Measurements from ENCODE around the gene PPP6R2.

The PPP6R2 gene

GRCh38 chr22:50443197-50443596 lies 100.1 kb downstream of the PPP6R2 start:
- TF ChIP-seq CTCF (IDR thresholded peaks at IDR 0.05; ENCODE audit: low read depth, low read length, missing control alignments), result no peak
- H3K4me3 ChIP-seq (ENCODE audit: low read depth, low read length), result no peak overlapping the region
- DNase-seq, result no peak
- H3K27me3 ChIP-seq (replicated peaks), result no peaks in the 10 kb centered on the region
- H3K36me3 ChIP-seq (replicated peaks), result peaks cover 51% of the 10 kb centered on the region
- in situ Hi-C loops (cut with HindIII; ENCODE audit: low pct_ligation_motif_present, low sequenced_read_pairs), result no loop called here
- H3K27ac ChIP-seq, result no peak overlapping the region

GRCh38 chr22:50443801-50444625 lies 100.9 kb downstream of the PPP6R2 start:
- in situ Hi-C loops (cut with HindIII; ENCODE audit: low pct_ligation_motif_present, low sequenced_read_pairs), result no loop called here
- H3K27me3 ChIP-seq (replicated peaks), result no peaks in the 10 kb centered on the region
- H3K4me3 ChIP-seq (ENCODE audit: low read depth, low read length), result no peak overlapping the region
- peaks cover 51% of the 10 kb centered on the region for H3K36me3 ChIP-seq (replicated peaks)
- no peak overlapping the region for H3K27ac ChIP-seq
- DNase-seq, result no peak
- TF ChIP-seq CTCF (IDR thresholded peaks at IDR 0.05; ENCODE audit: low read depth, low read length, missing control alignments), result no peak

- Histone ChIP-seq H3K4me3 (ENCODE audit: low read depth, low read length) (no peak overlapping the region), H3K27ac (no peak overlapping the region), H3K27me3 (replicated peaks) (no peaks in the 10 kb centered on the region), H3K36me3 (replicated peaks) (peaks cover 49% of the 10 kb centered on the region)
- DNase-seq, result peak; percentile 52
- in situ Hi-C loops (cut with HindIII; ENCODE audit: low pct_ligation_motif_present, low sequenced_read_pairs), result no loop called here
- no peak for TF ChIP-seq CTCF (IDR thresholded peaks at IDR 0.05; ENCODE audit: low read depth, low read length, missing control alignments)
These were observed 101.5 kb downstream of the PPP6R2 start for GRCh38 chr22:50444663-50445062.

GRCh38 chr22:50445071-50445879 lies 102.1 kb downstream of the PPP6R2 start:
- Histone ChIP-seq H3K36me3 (replicated peaks) (peaks cover 51% of the 10 kb centered on the region), H3K27me3 (replicated peaks) (no peaks in the 10 kb centered on the region), H3K4me3 (ENCODE audit: low read depth, low read length) (no peak overlapping the region), H3K27ac (no peak overlapping the region)
- no peak for TF ChIP-seq CTCF (IDR thresholded peaks at IDR 0.05; ENCODE audit: low read depth, low read length, missing control alignments)
- DNase-seq, result no peak
- in situ Hi-C loops (cut with HindIII; ENCODE audit: low pct_ligation_motif_present, low sequenced_read_pairs), result no loop called here

GRCh38 chr22:50445880-50446707 lies 103.0 kb downstream of the PPP6R2 start:
- TF ChIP-seq CTCF (IDR thresholded peaks at IDR 0.05; ENCODE audit: low read depth, low read length, missing control alignments), result no peak
- Histone ChIP-seq H3K27ac (no peak overlapping the region), H3K36me3 (replicated peaks) (peaks cover 46% of the 10 kb centered on the region), H3K4me3 (ENCODE audit: low read depth, low read length) (no peak overlapping the region), H3K27me3 (replicated peaks) (no peaks in the 10 kb centered on the region)
- no peak for DNase-seq
- in situ Hi-C loops (cut with HindIII; ENCODE audit: low pct_ligation_motif_present, low sequenced_read_pairs), result no loop called here

Data from brain microvascular endothelial cell (primary cell).